ENCODE results near the gene ASXL1.
"Not testable (repeated sequence)": the region's sequence is repeated elsewhere in the genome, so short reads cannot be mapped to it uniquely, and the experiment has no call there.

ASXL1 gene

DNA sequence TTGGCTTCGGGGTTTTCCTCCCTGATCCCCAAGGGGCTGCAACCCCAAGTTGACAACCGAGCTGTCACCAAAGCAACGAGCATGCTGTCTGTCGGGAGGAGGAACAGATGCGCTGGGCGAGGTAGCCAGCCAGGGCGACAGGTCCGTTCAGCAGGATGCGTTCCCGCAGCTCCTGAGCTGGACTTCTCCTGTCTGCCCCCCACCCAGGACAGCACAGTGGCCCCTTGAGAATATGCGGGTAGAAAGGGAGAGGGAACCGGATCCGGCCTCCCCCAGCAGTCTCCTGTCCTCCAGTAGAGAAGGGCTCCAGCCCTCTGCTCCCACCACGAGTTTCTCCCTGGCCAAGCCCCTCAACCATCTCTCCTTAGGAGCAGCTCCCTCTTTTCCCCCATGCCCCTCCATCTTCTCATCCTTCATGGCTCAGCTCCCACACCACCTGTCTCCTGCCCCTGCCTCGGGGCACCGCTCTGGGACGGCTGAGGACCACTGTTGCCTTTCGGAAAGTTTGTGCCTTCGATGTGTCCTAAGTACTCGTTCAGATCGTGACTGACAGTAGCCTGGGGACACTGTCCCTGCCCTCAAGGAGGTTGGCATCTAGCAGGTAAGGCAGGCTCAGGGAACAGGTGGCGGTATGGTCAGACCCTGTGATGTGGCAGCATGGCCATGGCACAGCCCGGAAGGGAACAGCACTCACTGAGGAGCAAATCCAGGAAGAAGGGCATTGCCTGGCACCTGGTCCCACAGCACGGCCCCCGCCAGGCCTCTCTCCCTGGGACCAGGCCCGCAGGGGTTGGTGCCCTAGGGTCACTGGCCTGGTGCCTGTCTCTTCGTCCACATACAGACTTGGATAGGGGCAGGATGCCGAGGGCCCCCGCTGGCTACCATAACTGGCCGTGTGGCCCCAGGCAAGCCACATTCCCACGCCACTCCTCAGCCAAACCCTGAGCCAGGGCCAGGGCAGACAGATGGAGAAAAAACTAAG lies 96.3 kb downstream of the ASXL1 start:
- DNase-seq (ENCODE audit: low spot score), result no peak

DNA sequence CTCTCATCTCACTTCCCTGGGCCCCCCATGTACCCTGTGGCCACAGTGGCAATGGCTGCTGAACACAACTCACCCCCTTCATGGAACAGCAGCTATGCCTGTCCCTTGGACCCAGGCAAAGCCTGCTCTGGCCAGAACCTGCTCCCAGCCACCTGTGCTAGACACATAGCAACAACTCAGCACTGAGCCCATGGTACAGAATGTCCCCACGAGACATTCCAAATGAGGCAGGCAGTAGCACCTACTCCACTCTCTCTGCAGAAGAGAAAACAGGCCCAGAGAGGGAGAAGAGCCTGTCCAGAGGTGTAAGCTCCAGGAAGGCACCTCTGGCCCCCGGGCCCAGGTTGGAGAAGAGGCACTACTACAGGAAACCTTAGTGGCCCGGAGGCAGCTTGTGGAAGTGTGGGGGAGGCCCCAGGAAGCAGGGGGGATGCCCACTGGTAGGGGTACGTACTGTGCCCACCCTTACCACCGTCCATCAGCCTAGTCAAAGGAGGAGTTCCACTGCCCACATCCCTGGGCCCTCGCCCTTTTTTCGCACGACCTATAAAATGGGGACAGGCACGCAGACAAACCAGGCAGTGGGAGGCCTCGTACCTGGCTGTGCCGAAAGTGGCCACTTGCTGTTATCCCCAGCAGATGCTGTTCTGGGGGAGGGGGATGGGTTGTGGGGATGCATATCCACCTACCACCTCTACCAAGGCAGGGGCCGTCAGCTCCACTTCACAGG lies 97.2 kb downstream of the ASXL1 start:
- DNase-seq (ENCODE audit: low spot score), result no peak

DNA sequence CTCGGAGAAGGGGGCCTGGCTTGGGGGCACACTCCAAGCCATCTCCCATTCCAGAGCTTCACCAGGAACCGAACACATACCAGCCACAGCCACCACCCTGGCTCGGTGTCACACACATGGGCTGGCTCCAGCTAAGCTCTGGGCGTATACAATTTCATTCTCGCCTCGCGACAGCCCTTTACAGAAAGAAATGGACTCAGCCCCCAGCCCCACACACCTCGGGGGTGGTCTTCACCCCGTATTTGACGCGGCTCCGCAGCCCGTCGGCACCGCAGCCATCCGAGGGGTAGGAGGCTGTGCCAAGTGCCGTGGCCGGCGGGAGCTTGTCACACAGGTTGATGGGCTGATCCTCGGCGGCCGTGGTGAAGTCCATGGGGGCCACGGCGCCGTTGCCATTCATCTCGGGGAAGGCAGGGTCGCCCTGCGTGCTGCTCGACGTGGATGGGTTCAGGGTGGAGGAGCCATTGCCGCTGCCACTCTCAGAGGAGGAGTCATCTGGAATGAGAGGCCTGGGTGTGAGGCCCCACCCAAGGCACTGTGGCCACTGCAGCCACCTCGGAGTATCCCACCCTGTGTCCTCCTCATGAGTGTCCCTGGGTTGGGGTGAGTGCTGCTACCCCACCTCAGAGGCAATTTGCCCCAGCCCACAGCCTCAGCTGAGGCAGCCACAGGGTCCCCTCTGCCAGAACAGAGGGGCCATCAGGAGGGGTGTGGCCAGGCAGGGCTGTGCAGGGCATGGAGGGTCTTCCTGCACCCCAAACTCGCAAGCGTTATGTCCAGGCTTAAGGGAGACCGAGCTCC lies 98.0 kb downstream of the ASXL1 start:
- no peak for DNase-seq (ENCODE audit: low spot score)

DNA sequence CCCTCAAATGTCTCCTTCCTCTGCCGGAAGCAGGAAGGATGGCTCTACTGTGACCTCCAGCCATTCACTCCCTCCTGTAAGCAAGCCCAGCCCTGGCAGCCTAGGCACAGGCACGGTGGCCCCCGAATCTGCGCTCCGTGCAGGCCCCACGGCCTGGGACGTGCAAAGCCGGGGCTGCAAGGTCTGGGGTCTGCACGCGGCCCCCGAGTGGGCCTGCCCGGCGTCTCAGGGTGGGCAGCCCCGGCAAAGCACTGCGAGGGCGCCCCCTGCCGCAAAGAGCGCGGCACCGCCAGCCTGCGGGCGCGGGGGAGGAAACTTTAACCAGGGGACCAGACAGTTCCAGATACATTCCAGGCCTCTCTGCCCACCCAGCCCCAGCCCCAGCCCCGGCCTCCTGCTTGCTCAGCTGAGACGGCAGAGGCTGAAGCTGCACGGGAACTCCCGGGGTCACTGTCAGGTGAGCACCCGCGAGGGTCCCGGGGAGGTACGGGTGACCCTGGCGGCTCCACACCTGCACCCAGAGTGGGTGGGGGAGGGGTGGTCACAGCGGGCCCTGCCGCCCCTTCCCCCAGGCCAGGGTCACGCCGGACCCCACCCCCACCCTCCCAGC lies 98.8 kb downstream of the ASXL1 start:
- no peak for DNase-seq (ENCODE audit: low spot score)

DNA sequence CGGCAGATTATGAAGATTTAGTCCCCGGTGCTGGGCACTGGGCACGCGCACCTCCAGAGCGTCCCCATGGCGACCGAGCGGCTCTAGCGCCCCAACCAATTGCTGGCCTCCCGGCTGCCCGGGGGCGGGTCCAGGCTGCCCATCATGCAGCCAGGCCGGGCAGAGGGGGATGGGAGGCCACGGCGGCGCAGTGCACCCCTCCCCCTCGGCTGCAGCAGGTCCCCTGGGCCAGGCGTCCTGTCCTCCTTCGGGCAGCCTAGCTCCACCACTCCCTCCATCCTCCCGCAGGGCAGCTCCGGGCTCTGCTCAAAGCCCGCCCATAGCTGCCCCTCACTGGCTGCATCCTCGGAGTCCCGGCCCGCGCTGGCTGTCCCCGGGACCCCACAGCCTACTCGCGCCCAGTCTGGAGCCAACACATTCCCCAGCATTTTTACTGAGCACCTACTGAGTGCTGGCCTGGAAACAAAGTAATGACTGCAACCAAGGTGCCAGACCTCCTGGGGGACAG lies 99.4 kb downstream of the ASXL1 start:
- DNase-seq (ENCODE audit: low spot score), result no peak

DNA sequence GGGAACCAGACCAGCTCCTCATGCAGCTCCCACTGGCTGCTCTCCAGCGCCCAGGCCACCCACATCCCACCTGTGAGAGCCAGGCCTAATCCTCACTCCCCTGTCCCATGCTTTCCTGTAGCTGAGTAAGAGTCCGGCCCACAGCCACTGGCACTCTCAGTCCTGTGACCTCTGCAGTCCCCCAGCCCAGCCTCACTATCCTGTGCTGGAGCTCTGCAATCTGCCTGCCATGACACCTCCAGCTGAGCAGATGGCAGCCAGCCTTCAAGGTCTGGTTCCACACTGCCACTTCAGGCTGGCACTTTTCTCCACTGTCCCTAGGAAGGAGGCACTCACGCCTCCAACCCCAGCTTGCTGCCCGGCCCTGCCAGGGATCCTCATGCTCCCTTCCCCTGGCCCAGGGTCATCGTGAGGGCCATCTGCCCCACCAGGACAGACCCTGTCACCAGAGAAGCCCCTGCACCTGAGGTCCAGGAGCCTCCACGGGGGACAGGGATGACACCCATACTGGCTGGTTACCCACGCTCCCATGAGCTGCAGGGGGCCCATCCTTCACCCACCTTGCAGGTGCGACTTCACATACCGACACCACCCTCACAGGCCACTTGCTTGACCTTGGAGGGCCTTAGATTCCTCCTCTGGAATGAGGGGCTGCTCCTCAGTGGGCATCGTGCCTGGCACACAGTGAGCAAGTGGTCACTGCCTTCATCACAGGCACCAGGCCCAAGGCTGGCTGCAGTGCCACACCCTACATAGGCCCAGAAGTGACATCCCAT lies 100.1 kb downstream of the ASXL1 start:
- no peak for DNase-seq (ENCODE audit: low spot score)

DNA sequence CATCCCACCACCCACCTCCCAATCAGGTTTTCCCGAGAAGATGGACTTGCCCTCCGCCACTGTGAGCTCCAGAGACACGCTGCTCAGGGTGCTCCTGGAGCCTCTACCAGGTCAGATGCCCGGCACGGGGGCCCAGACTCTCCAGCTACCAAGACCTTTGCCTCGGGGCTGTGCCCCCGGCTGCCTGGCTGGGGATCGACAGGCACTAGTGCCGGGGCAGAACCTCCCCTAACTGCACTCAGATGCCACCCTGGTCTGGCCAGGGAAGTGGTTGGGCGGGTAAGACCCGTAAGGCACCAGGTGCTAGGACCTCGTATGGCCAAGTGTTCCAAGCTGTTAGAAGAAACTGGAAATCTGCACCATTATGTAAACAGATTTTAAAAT lies 100.7 kb downstream of the ASXL1 start:
- DNase-seq (ENCODE audit: low spot score), result no peak

DNA sequence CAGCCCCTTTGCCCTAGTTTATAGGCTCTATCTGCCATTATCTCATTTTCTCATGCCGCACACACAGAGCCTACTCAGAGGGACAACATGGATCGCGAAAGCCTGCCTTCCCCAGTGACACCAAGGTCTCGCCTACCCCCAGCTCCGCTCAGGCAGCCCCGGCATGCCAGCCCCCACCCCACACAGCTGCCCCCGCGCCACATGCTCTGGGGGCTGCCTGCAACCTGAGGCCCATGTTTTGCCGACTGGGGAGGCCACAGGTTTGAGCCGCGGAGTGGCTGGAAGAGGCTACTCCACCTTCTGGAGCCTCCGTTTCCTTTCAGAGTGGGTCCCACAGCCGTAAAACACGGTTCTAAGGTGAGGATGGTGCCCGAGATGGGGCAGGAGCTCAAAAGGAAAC lies 102.1 kb downstream of the ASXL1 start:
- no peak for DNase-seq (ENCODE audit: low spot score)

DNA sequence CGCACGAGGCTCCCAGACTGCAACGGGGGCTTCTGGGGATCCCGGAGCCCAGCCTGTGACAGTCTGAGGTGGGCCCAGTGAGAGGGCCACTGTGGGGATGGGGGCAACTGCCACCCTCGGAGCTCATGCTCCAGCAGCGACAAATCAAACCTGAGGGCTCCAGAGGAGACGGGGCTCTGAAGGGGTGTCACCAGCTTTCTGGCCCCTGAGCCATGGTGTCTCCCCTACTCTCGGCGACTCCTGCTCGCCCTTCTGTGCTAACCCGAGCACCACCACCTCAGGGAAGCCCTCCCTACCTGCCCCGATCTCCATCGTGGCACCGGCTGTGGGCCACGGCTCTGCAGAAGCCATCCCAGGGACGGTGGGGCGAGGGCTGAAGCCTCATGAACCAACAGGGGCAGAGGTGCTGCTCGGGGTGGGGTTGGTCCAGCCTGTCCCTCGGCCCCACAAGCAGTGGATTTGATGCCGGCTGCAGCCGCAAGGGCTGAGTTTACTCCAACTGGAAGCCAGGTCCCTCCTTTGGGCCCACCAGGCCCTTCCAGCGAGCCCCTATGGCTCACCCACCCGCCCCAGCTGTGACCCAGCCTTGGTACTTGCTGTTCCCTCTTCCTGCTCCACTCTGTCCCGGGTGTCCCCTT lies 102.7 kb downstream of the ASXL1 start:
- no peak for DNase-seq (ENCODE audit: low spot score)

DNA sequence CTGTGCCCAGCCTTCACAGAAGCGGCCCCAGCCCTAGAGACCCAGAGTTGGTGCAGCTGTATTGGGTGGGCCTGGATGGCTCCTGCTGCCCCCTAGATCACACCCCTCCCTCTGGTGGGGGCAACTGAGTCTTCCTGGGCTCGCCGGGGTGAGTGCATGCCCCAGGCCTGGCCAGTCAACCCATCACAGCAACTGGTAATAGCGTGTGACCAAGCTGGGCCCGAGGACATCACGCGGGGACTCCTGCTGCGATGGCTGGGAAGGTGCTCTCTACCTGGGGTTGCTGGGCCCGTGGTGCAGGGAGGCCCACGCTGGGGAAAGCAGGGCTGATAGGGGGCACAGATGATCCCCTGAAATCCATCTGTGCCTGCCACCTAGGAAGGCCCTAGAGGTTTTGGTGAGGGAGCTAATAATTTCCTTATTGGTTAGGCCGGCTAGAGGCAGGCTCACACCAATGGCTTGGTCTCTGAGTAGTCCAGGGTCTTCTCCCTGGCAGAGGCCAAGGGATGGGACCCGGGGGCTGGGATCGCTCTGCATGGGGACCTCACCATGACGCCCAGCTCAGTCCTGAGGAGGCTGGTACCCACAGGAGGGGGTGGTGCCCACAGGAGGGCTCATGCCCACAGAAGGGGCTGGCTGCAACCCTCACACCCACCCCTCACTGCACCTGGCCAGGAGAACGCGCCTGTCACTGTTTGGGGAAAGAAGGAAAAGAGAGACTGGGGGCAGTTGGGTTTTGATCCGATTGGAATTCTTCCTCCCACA lies 103.9 kb downstream of the ASXL1 start:
- DNase-seq (ENCODE audit: low spot score), result no peak

DNA sequence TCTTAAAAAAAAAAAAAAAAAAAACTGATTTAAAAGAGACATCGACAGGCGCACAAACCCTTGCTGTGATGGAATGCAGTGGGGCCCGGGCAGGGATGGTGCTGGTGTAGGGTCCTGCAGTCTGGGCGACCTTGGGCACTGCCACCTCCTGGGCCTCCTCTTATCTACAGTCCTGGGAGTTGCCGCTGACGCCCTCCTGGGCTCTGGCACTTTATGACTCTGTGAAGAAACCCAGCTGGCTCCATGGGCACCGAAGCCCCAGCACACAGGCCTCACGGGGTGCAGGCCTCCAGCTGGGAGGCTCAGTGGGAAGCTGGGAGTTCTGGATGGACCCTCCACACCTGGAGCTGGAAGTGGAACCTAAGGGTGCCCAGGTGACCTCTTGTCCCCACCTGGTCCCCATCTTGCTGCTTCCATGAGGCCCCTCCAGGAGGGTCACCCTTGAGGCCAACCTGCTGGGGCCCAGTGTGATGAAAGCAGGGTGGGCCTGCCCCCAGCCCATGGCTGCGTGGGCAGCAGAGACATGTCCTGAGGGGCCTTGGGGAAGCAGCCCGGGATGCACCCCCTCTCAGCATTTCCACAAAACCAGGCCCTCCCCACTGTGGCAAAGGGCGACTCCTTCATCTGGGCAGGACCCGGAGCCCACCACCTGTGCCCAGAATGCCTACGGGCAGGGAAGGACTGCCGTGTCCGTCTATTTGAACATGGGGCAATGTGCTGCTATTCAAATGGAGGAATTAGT lies 104.9 kb downstream of the ASXL1 start:
- DNase-seq (ENCODE audit: low spot score), result no peak

DNA sequence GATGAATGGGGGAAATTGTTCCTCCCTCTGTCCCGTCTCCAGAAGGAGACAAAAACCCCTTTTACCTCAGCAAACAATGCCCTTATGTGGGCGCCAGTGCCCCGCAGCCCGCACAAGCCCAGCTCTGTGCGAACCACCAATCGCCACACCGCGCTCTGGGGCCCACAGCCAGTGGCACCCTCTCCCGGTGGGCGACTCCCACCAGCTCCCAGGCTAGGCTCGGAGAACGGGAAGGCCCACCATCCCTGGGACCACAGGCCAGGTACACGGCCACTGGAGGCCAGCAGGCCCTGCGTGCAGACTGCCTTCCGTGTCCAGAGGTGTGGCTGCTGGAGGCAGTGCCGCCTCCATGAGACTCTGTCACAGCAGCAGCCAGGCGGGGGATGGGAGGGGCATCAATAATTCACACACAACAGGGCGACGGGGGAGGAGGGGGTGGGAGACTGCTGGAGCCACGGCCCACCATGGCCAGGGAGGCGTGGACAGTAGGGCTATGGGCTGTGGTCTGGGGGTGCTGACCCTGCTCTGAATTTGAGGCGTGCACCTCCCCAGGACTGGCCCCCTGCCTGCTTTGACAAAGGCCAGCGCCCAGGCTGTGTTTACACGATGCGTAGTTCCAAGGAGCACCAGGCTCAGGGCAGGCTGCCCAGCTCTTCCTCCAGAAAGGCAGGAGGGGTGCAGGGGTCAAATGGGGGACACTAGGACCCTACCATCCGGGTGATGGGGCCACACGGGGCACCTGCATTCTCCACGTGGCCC lies 105.7 kb downstream of the ASXL1 start:
- DNase-seq (ENCODE audit: low spot score), result no peak

DNA sequence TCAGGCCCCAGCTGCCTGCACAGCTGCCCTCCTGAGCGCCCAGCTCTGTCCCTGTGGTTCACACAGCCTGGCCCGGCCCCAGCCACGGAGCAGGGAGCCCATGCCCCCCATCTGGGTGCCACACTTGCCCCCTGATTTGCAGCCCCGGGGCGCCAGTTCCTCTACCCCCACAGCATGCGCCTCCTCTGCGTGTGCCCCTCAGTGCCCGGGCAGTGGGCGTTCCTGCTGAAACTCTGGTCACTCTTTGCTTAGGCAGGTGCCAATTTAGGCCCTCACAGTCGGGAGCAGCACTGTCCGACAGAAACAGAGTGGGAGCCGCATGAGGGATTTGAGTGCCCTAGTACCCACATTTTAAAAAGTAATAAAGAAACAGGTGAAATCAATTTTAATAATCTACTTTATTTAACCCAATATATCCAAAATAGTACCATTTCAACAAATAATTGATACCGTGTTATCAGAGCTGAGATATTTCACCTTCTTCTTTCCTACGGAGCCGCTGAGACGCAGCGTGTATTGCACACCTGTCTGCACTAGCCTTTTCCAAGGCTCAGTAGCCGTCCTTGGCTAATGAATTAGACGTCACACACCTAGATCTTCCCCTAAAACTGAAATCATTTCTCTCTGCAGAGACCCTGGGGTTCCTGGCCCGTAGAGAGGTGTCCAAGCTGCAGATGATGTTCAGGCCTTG lies 106.4 kb downstream of the ASXL1 start:
- no peak for DNase-seq (ENCODE audit: low spot score)

DNA sequence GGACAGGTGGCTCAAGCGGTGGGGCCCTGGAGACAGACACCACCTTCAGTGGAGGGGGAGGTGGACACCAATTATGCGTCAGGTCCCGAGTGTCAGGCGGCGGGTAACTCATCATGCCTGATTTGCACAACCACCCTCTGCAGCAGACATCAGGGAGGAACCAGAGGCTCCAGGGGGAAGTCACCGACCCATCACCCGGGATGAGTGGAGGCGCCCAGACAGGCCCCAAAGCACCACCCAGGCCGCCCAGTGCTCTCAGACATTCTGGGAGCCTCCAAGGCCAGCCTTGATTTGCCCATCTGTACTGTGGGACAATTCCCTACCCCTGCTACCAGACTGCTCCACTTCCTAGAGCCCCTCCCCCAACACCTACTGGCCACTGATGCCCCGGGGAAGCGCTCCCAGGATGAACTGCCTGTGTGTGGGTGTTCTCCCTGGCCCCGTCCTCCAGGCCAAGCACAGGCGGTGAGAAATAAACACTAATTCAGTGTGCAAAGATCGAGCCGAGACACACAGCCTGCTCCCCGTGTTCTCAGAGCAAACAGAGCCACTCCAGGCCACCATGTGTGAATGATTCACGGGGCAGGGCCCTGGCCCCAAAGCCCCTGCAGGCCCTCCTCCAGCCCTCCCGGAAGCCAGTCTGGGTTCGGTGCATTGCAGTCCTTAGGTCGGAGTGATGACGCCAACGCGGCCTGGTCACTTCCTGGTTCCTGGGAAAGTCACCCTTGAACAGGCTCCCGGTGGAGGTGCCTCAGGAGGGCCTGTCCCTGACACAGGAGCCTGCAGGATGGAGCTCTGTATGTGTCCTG lies 107.2 kb downstream of the ASXL1 start:
- DNase-seq (ENCODE audit: low spot score), result no peak

DNA sequence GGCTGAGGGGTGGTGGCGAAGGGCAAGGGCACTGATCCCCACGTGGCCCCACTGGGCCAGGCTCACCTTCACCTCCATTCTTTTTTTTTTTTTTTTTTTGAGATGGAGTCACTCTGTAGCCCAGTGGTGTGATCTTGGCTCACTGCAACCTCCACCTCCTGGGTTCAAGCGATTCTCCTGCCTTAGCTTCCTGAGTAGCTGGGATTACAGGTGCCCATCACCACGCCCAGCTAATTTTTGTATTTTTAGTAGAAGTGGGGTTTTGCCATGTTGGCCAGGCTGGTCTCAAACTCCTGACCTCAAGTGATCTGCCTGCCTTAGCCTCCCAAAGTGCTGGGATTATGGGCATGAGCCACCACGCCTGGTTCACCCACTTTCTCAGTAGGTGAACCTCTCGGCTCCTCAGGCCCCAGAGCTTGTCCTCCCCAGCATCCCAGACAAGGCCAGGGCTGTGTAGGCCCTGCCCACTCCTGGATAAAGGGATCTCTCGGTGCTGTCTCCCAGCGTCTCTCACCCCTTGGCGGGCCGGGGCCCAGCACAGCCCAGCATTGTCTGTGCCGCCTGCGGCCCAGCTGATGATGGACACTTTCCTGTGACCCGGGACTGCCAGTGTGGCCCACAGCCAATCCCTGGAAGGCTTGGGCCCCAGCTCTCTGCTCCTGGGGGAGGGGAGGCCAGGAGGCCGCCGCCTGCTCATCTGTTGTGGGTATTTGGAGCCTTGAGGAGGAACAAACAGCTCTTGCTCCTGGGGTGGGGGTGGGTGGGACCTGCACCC lies 108.0 kb downstream of the ASXL1 start:
- not testable (repeated sequence) for DNase-seq (ENCODE audit: low spot score)

Data from RKO (cell line).